GM21717 (cell line): ENCODE results near the gene IL34.
"Not testable (repeated sequence)": the region's sequence is repeated elsewhere in the genome, so short reads cannot be mapped to it uniquely, and the experiment has no call there.

ENCODE experiments used
- ATAC-seq: cut with Tn5 transposase; IDR thresholded peaks from one replicate; pipeline ENCODE4 v1.9.1; 2021; ENCODE audit warnings: mild to moderate bottlenecking, moderate library complexity; ENCODE audit not compliant: unreplicated experiment

IL34 gene

GRCh38 chr16:70656712-70657263, 10.4 kb downstream of the IL34 start:
- ATAC-seq: no peak

GRCh38 chr16:70657956-70658355, 11.6 kb downstream of the IL34 start:
- no peak for ATAC-seq

- ATAC-seq: no peak
These were observed 12.6 kb downstream of the IL34 start for GRCh38 chr16:70658921-70659320.

- ATAC-seq: no peak
These were observed 13.2 kb downstream of the IL34 start for GRCh38 chr16:70659546-70659945.

- no peak for ATAC-seq
These were observed 13.8 kb downstream of the IL34 start for GRCh38 chr16:70659953-70660671.

GRCh38 chr16:70660672-70661350, 14.5 kb downstream of the IL34 start:
- no peak for ATAC-seq

- no peak for ATAC-seq
These were observed 15.2 kb downstream of the IL34 start for GRCh38 chr16:70661534-70661917.

- no peak for ATAC-seq
These were observed 15.7 kb downstream of the IL34 start for GRCh38 chr16:70661918-70662641.

- no peak for ATAC-seq
These were observed 16.7 kb downstream of the IL34 start for GRCh38 chr16:70662991-70663523.

- no peak for ATAC-seq
These were observed 17.4 kb downstream of the IL34 start for GRCh38 chr16:70663524-70664324.

GRCh38 chr16:70664325-70665112, 18.2 kb downstream of the IL34 start:
- no peak for ATAC-seq

GRCh38 chr16:70665113-70665694, 18.8 kb downstream of the IL34 start:
- ATAC-seq: no peak

- ATAC-seq: no peak
These were observed 19.7 kb downstream of the IL34 start for GRCh38 chr16:70665806-70666735.

GRCh38 chr16:70670175-70670574, 23.8 kb downstream of the IL34 start:
- no peak for ATAC-seq

GRCh38 chr16:70670938-70671337, 24.6 kb downstream of the IL34 start:
- not testable (repeated sequence) for ATAC-seq

GRCh38 chr16:70674221-70675014, 28.1 kb downstream of the IL34 start:
- ATAC-seq: no peak

GRCh38 chr16:70675851-70676513, 29.6 kb downstream of the IL34 start:
- no peak for ATAC-seq
